ENCODE results near the gene RRBP1.
"Not testable (repeated sequence)": the region's sequence is repeated elsewhere in the genome, so short reads cannot be mapped to it uniquely, and the experiment has no call there.

RRBP1 gene

DNA sequence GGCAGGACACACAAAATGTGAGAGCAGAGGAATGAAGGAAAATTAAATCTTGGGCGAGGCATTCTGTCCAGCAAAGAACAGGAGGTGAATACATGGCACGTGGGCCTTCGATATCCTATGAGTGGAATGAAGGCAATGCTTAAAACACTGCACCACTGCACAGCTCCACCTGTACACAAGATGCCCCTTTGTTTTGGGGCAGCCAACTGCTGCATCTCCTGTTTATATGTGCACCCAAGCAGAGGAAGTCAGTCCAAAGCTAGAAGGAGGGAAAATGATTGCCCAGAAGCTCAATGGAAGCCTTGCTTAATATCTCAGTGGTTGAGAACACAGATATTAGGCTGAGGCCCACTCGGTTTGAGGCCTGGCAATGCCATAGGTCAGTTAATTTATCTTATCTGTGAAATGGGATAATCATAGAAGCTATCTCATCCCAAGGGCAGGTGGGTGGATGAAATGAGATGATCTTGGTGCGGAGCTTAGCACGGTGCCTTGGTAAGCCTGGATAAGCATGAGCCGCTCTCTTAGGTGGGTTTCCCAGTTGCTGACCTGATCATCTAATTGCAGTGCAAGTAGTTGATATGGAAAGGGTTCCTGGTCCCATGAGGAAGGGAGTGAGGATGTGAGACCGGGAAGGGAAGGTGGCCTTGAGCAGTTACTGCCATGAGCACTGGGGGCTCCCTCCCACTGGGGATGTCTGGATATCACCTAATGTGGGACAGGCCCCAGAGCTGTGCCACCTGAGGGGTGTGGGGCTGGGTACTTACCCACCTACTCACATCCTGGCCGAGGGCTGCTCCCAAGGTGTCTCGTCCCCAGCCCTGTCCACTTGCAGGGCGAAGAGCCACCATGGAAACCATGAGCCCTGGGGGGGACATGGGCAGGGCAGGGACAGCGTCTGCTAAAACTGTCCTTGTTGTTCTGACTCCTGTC lies 27.6 kb upstream of the RRBP1 start:
- DNase-seq = no peak

DNA sequence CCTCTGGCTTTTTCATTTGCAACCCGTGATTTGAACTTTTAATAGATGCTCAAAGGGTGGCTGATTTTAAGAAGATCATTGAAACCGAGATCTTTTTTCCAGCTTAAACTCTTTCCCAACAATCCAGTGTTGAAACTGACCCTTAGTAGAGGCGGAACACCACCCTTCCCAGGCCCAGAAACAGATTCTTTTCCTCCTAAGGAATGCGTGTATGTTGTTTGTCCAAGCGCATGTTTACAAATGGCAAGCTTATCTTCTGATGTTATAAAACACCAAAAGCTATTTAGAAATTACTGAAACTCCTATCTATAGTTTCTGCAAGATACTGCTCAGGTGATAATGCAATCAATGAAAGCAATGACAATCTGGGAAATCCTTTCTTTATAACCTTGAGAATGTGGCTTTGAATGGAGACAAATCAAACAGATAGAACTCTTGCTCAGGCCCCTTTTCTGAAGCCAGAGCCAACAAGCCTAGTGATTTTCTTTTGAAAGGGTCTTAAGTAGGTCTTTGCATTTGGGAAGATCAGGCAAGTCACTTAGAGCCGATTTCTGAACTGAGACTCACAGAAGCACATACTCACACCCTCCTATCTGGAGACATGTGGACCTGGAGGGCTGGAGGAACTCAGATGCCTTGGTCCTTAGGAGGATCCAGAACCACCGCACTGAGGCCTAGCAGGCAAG lies 26.8 kb upstream of the RRBP1 start:
- no peak for DNase-seq

DNA sequence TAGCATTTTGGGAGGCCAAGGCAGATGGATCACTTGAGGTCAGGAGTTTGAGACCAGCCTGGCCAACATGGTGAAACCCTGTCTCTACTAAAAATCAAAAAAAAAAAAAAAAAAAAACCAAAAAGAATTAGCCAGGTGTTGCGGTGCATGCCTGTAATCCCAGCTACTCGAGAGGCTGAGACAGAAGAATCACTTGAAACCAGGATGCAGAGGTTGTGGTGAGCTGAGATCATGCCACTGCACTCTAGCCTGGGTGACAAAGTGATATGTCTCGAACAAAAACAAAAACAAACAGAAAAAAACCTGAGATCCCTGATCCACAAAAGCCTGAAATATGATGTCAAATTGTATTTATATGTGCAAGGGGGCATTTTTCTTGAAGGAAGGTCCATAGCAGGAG lies 25.9 kb upstream of the RRBP1 start:
- DNase-seq = not testable (repeated sequence)

DNA sequence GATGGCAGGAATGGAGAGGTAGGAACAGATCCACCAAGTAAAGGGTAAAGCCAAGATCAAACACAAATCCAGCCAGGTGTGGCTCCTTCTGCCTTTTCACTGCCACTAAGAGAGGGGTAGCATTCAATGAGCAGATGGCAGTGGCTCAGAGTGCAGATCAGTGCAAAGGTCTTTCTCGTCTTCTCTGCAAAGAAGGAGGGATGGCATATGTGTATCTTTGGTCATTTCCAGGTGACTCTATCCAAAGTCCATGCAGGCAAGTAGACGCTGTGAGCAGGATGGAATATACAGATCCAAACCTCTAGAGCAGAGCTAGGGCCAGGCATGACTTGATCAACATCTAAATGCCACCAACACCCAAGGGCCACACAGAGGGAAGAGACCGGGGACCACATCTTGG lies 24.6 kb upstream of the RRBP1 start:
- no peak for DNase-seq

DNA sequence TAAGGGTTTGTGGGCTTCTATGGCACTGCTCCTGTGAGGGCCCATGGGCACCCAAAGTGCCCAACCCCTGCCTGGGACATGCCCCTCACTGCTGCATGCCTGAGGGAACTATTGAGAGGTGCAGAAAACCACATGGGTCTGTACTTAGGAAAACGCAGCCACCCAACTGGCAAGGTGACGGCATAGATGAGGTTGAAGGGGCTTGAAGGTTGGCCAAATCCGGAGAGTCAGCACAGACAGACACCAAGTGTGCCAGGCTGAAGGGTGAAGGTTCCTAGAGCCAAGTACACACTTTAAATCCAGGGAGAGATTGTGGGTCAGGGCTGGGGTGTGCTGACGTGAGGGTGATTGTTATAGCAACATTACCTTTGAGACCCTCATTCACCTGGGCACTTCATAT lies 23.9 kb upstream of the RRBP1 start:
- no peak for DNase-seq

DNA sequence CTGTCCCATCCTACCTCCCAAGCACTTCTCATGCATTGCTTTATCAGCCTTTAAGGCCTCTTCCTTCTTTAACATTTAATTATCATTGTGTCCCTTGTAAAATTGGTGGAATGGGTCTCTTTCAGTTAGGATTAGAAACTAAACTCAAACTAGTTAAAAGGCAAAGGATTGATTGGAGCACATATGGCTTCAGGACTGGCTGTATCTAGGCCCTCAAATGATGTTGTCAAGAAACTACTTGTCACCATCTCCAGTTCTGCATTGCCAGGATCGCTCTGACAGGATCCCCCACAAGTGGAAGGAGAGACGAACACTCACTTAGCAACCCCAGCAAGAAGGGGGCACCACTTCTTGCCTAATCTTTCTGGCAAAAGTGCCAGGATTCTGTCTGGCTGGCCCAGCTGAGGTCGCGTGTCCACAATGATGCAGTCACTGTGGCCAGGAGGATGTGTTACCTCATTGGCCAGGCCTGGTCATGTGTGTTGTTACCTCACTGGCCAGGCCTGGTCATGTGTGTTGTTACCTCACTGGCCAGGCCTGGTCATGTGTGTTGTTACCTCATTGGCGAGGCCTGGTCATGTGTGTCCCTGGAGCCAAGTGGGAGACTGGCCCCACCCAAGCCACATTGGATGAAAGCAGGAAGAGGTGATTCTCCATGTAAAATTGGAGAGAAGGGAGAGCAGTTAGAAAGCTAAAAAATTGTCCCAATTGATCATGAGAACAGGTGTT lies 22.7 kb upstream of the RRBP1 start:
- DNase-seq = no peak

DNA sequence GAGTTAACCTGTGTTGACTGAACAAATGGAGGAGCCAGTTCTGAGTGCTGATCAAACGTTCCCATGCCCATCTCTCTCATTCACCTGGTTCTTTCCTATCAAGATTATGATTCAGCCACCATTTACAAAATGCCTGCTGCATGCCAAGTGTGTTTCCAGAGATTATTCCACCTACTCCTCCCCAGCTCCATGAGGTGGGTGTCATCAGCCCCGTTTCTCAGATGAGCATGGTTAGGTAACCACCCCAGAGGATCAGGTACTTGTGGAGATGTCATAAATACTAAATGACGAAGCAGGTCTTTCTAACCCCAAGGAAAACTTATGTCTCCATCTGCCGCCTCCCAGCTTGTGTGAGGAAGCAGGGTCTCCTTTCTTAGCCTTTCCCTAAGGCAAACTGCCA lies 19.8 kb upstream of the RRBP1 start:
- no peak for DNase-seq

DNA sequence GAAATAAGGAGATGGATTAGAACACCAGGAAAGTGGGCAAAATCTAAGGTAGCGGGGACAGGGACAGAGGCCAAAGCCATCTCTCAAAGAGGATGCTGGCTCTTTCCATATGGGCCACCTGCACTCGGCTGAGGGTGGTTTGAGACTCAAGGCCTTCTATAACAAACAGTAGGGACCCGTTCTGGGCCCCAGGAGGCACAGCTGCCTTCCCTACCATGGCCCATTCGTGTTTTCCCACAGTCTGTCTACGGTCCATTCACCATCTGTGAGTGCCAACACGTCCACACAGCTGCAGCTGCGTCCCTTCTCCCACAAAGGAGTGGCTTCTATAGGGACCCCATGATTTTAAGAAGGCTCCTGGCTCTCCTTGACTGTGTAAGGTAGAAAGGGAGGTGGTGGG lies 18.6 kb upstream of the RRBP1 start:
- no peak for DNase-seq

DNA sequence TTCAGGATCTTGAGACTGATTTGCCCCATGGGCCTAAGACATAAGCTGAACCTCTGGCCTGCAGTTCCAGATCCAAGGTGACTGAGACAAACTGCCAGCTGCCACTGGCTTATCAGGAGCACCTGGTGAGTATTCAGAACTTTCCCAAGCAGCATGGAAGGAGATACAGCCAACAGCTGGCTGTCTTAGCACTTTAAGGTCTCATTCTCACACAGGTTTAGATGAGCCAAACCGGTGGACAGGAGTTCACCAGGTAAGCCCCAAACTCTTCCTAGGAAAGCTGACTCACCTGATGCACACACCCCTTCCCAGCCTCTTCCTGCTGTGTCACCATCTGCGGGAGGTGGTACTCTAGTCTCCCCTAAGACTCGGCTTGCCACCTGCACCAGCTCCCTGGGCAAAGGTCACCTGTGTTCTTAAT lies 17.9 kb upstream of the RRBP1 start, which contains the start of gene BANF2:
BANF2 (plus strand) TSS at position 36 of the 421 bp plus-strand sequence. CDS start 25,060 bp downstream, outside the sequence.
- DNase-seq = no peak

DNA sequence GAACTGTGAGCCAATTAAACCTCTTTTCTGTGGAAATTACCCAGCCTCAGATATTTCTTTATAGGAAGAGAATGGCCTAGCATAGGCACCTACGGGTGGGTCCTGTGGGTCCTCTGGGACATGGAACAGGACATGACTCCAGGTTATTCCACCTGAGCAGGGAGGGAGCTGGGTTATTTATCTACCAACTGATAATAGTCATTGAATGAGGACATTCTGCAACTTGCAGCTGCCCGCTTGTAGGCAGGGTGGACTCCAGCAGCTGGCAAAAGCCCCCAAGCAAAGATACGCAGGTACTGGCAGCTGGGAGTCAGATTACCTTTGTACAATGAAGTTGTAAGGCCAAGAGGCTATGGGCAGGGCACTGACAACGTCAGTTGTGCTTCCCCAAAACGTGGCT lies 16.3 kb upstream of the RRBP1 start:
- no peak for DNase-seq

DNA sequence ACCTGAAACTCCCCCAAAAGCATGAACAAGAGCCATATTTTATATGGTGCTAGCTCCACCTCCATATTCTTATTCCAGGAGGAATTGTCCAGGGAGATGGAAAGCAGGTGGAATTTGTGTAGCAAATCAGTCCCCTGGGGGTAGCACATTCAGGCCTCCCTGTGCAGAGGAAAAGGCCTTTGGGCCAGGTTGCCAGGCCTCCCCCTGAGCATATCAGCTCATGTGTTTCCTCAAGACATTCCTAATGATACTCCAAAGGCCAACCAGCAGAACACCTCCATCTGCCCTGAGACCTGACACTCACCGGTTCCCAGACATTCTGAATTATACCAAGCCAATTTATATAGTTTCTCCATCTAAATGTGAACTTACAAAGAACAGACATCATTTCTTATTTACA lies 15.1 kb upstream of the RRBP1 start:
- no peak for DNase-seq

DNA sequence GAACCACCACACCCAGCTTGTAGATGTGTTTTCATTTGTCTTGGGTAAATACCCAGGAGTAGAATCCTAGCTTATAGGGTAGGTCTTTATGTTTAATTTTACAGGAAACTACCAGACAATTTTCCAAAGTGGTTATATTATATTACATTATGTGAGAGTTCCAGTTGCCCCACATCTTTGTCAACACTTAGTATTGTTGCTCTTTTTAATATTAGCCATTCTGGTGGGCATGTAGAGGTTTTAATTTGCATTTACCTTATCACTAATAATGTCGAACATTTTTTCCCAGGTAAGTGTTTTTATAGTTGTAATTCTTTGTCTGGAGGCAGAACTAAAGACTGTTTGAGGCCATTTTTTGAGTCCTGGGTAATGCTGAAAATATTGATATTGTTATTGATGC lies 14.2 kb upstream of the RRBP1 start:
- DNase-seq = no peak

DNA sequence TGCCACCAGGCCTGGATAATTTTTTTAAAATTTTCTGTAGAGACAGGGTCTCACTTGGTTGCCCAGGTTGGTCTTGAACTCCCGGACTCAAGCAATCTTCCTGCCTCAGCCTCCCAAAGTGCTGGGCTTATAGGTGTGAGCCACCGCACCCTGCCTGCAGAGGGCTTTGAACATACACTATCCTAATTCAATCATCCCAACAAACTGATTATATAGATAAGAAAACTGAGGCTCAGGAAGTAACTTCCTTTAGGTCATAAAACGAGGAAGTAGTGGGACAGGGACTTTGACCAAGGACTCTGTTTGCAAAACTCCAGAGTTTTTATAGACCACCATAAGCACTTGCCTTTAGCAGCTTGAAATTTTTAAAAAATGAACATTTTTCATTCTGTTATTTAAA lies 12.7 kb upstream of the RRBP1 start:
- no peak for DNase-seq

DNA sequence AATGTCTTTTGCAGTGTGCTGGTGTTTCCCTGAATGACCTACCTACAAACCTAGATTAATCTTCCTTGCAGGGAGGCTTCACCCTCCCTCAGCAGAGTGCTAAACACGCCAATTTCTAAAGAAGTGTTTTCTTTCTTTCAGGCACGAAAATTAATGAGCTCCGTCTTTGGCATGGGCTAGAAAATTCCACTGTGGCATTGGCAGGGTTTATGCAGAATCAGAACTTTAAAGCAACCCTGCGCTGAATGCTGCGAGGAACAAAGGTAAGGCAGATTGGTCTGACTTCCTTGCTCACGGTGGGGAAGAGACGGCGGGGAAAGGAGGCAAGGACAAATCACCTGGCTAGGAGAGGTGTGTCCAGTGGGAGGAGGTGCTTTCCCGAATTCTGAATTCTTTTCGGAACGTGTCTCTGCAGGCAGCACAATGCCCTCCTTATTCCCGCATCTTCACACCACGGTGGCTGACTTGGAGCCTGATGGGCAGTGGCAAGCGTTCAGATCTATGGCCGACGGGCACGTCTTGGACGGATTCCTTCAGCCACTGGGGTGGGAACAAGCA lies 11.5 kb upstream of the RRBP1 start:
- DNase-seq = no peak

DNA sequence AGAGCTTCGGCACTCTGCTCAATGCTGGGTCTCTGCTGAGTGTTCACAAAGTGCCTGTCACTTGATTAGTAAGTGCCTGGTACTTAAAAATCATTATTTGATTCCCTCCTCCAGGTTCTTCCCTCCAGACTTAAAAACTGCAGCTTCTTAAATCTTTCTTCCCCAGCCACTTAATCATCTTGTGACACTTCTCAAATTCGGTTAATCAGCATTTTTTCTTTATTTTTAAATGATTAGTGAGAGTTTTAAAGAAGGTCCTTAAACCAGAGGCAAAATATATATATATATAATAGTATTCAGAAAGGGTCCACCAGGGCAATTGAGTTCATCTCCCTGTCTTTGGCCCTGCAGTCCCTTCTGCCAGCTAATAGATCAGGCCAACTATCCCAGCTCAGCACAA lies 9.7 kb upstream of the RRBP1 start:
- no peak for DNase-seq

DNA sequence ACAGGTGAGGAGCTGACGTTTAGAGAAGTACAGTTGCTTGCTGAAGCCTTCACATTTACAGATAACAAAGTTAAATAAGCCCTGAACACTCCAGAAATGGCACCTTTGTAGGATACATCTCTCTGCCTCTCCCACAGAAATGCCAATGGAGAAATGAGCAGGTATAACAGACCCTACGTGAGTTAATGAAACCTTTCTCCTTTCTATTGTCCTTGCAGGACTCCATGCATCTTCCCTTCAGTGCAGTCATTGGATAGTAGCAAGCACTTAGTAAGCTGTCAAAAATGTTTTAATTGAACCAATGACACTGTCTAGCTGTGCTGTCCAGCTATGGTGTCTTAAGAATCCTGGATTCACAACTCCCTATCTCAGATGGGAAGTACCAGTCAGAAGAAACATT lies 8.1 kb upstream of the RRBP1 start:
- DNase-seq = no peak

DNA sequence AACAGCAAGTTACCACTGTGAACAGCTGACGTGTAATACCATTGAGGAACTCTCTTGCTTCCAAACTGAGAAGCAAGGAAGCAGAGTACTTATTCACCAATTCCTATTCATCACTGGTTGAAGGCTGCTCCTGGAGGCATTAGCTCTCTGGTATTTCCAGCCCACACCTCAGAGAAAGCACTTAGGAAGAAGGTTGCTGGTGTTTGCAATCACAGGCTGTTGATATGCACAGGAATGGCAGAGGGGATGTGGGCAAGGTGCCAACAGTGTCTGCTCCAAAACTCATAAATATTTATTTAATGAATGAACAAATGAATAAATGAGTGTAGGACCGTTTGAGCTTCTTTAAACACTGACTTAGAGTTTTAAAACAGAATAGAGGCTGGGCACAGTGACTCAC lies 6.9 kb upstream of the RRBP1 start:
- DNase-seq = no peak

DNA sequence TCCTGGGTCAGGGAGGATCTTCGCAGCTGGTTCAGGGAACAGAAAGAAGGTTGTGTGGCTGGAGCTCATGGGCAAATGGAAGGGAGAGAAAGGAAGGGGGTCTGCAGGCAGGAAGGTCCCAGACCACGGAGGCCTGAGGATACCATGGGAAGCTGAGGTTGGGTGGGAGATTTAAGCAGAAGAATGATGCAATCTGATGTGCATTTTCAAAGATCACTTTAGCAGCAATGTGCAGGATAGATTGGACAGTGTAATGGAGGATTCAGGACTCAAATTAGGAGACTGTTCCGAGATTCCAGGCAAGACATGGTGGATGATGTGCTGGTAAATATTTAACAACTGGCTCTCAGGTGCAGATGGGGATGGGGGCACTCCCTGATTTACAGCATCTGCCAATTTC lies 5.8 kb upstream of the RRBP1 start:
- DNase-seq = no peak

DNA sequence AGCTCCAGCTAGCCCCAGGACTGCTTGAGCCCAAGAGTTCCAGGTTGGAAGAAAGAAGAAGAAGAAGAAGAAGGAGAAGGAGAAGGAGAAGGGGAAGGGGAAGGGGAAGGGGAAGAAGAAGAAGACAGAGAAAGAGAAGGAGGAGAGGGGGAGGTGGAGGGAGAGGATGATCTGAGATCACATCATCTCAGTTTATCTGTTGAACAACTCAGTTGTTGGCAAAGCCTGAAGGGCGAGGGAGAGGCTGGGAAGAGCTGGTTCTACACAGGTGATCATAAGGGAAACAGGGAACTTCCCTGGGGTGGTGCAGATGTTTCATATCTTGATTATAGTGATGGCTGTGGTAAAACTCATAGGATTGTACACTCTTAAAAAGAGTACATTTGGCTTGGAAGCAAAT lies 3.1 kb upstream of the RRBP1 start:
- DNase-seq = no peak

DNA sequence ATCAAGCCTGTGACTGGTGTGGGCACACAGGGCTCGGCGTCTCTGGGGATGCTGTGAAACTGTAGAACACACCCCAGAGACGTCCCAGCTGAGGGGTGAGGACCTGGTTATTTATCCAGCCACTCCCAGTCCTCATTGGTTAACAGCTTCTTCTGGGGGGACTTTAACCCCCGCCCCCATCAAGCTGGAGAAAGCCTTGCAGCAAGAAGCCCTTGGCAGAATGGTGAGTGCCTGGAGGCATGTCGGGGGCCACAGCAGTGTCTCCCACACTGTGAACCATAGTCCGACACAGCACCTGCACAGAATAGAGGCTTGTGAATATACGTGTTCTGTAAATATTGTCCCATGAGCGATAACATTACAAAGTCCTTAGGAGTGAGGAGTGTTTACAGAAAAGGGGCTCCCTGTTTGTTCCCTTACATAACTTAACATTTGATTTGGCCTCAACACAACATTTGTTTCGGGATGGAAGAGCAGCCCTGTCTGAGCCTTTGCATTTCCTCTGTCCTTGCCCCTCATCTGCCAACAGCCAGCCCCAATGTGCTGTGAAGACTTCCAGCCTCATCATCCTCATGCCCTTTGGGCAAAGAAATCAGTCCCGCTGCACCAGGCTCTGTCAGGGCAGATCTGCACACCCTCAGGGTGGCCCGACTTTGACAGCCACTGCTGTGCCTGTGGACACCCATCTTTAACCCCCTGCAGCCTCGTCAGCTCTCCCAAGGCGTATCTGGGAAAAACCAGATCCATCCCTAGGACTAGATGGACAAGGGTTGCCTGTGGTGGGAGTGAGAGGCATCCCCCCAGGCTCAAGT lies 2.2 kb upstream of the RRBP1 start:
- no peak for DNase-seq

DNA sequence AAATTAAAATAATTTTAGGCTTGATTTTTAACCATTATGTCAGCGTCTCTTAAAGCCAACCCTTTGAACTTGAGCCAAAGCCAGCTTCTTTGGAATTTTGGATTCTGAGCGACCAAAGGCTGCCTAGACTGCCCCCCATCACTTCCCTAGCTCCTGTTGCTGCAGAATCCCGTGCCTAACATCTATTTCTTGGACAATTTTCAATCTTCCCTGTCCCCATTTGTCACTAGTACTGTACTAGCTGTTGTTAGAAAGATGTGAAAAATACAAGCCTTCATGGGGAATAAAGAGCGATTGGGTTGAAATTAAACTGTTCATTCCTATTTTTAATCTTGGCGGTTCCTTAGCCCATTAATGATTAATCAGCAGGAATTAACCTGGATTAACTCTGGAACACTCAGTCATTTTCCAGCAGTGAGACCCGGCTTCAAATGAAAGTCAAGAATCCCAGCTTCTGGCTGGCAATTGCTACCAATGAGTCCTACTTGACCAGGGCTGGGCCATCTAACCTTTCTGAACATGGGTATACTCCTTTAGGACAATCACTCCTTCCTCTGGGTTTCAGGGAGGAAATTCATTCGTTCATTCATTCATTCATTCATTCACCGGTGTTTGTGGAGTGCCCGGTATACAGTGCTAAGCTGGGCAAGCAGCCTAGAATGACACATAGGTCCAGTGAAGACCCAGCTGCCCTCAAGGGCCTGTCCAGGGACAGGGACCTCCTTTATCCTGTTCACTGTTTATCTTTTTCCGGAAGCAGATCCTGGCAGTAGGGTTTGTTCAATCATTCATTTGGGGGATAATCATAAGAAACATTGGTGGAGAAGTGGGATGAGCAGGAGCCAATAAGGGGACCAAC lies 1.4 kb upstream of the RRBP1 start:
- DNase-seq = no peak

DNA sequence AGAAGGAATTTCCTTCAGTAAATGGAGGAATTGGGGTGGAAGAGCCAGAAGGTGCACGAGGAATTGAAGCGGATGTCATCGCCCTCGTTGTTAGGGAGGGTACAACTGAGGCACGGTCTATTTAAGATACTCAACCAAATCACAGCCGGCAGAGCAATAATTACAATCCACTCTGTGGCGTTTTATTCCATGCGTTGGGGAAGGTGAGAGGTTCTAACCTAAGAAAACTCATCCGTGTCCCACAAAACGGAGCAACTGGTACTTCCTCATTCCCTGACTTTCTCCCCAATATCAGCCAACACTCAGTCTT lies 802 bp upstream of the RRBP1 start:
- DNase-seq = no peak
